ENCODE measurements around the gene SNAPC1. TPM values are rescaled to one million over a fixed set of nuclear protein-coding genes. Genes with fewer than 3 reads are reported as not detected.

SNAPC1 gene
- total and polyA plus RNA-seq, 9 of the 15 experiments (the other 6 are each of a cell fraction or from before 2014, with no cell fraction given), result 3.7 to 9.0 (median 7.9) TPM

GRCh38 chr14:61750708-61751474, 11.3 kb upstream of the SNAPC1 start (continued):
- peak; percentile 81 for TF ChIP-seq GMEB1 (CRISPR knock-in tag; IDR thresholded peaks at IDR 0.05)
- TF ChIP-seq ZNF444 (CRISPR knock-in tag; IDR thresholded peaks at IDR 0.05), result no peak
- TF ChIP-seq SETDB1 (IDR thresholded peaks at IDR 0.05; ENCODE audit: low read length), result no peak
- TF ChIP-seq, protein P1, sequence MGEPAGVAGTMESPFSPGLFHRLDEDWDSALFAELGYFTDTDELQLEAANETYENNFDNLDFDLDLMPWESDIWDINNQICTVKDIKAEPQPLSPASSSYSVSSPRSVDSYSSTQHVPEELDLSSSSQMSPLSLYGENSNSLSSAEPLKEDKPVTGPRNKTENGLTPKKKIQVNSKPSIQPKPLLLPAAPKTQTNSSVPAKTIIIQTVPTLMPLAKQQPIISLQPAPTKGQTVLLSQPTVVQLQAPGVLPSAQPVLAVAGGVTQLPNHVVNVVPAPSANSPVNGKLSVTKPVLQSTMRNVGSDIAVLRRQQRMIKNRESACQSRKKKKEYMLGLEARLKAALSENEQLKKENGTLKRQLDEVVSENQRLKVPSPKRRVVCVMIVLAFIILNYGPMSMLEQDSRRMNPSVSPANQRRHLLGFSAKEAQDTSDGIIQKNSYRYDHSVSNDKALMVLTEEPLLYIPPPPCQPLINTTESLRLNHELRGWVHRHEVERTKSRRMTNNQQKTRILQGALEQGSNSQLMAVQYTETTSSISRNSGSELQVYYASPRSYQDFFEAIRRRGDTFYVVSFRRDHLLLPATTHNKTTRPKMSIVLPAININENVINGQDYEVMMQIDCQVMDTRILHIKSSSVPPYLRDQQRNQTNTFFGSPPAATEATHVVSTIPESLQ (CRISPR knock-in tag; IDR thresholded peaks at IDR 0.05), result no peak
- TF ChIP-seq, protein P2, sequence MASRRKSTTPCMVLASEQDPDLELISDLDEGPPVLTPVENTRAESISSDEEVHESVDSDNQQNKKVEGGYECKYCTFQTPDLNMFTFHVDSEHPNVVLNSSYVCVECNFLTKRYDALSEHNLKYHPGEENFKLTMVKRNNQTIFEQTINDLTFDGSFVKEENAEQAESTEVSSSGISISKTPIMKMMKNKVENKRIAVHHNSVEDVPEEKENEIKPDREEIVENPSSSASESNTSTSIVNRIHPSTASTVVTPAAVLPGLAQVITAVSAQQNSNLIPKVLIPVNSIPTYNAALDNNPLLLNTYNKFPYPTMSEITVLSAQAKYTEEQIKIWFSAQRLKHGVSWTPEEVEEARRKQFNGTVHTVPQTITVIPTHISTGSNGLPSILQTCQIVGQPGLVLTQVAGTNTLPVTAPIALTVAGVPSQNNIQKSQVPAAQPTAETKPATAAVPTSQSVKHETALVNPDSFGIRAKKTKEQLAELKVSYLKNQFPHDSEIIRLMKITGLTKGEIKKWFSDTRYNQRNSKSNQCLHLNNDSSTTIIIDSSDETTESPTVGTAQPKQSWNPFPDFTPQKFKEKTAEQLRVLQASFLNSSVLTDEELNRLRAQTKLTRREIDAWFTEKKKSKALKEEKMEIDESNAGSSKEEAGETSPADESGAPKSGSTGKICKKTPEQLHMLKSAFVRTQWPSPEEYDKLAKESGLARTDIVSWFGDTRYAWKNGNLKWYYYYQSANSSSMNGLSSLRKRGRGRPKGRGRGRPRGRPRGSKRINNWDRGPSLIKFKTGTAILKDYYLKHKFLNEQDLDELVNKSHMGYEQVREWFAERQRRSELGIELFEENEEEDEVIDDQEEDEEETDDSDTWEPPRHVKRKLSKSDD (conservative IDR thresholded peaks at IDR 0.05; ENCODE audit: low read length), result no peak
- TF ChIP-seq KLF13 (tag; IDR thresholded peaks at IDR 0.05; ENCODE audit: borderline replicate concordance, low read depth), result no peak
- no peak for TF ChIP-seq RBM39 (optimal IDR thresholded peaks at IDR 0.05; ENCODE audit: low read depth, low read length)
- no peak for TF ChIP-seq DIDO1 (tag; IDR thresholded peaks at IDR 0.05; ENCODE audit: low read depth)
- 0 out of 2 replicates have a peak, but pooled peaks have one; percentile 9 for TF ChIP-seq THAP12 (CRISPR knock-in tag; IDR thresholded peaks at IDR 0.05)
- TF ChIP-seq DEAF1 (CRISPR knock-in tag; IDR thresholded peaks at IDR 0.05), result no peak
- no peak for TF ChIP-seq CBFA2T3 (IDR thresholded peaks at IDR 0.05)
- peak; percentile 80 for TF ChIP-seq RBFOX2 (IDR thresholded peaks at IDR 0.05; ENCODE audit: low read depth, low read length)

All from K562 (cell line).